GM18526 (cell line): ENCODE measurements around the gene FAM162A.

Experiments used
- POLR2A ChIP-seq: IDR thresholded peaks from 3 replicates; pipeline ENCODE4 v1.6.1; 2011; ENCODE audit not compliant: insufficient read length; ENCODE audit errors: extremely low read depth

The FAM162A gene

GRCh38 chr3:122383771-122384697 lies at the start of gene FAM162A:
FAM162A (plus strand) TSS chr3:122384182; CDS start chr3:122384266, 84 bp downstream.
- peak; percentile 86 for TF ChIP-seq POLR2A

GRCh38 chr3:122342803-122343202 lies 41.2 kb upstream of the FAM162A start:
- no peak for TF ChIP-seq POLR2A

- no peak for TF ChIP-seq POLR2A
These were observed 40.3 kb upstream of the FAM162A start for GRCh38 chr3:122343654-122344053.

- no peak for TF ChIP-seq POLR2A
These were observed 34.8 kb upstream of the FAM162A start for GRCh38 chr3:122349171-122349570.

- TF ChIP-seq POLR2A, result no peak
These were observed 33.1 kb upstream of the FAM162A start for GRCh38 chr3:122350814-122351418.

GRCh38 chr3:122351612-122352011 lies 32.4 kb upstream of the FAM162A start:
- TF ChIP-seq POLR2A, result no peak

DNA sequence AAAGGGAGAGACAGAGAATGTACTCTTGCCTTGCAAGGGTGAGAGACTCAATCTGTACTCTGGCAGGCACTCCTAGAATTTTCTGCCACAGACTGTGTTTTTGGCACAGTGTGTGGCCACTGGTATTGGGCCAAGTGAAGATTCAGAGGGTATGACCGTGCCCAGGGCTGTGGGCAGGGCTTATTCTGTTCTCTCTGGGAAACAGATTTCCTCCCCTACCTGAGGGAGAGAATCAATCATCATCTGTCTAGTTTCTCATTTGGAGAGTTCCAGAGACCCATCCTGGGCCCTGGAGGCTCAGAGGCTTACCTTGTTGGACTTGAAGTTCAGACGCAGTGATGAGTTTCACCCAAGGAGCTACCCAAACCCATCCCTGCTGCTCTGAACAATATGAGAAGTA lies 30.8 kb upstream of the FAM162A start:
- no peak for TF ChIP-seq POLR2A

- TF ChIP-seq POLR2A, result no peak
These were observed 30.0 kb upstream of the FAM162A start for GRCh38 chr3:122353893-122354401.

DNA sequence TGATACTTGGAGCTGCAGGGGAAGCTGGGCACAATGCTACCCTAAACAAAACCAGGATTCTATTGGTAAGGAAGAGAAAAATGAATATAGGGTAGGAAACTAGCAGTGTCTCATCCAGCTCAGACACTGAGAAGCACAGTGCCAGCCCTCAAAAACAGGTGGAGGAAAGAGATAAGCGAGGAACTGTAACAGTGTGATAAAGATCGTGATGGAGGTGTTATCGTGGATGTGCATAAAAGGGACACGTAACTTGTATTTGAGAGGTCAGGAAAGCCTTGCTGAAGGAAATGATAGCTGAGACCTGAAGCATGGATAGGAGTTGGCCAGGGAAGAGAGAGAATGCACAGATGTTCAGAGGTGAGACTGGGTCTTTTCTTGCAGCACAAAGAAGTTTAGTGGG lies 28.4 kb upstream of the FAM162A start:
- no peak for TF ChIP-seq POLR2A

GRCh38 chr3:122356402-122356801 lies 27.6 kb upstream of the FAM162A start:
- no peak for TF ChIP-seq POLR2A

GRCh38 chr3:122357828-122358702 lies 25.9 kb upstream of the FAM162A start:
- TF ChIP-seq POLR2A, result no peak

- TF ChIP-seq POLR2A, result no peak
These were observed 25.3 kb upstream of the FAM162A start for GRCh38 chr3:122358703-122359032.

DNA sequence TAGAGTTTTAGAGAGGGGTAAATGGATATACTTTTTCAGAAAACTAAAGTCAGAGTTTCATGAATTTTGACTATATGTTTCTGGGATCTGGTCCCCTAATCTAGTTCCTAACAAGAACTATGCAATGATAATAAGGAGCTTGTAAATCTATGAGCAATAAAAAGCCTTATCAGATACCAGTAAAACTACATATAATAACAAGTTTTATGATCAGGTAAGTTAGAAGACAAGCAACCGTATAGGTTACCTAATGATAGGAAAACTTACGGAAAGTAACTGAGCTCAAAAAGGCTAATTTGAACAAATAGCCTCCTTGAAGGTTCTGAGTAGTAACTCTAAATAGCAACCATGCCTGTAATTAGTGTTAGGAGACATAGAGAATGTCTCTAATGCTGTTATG lies 22.0 kb upstream of the FAM162A start:
- TF ChIP-seq POLR2A, result no peak

- TF ChIP-seq POLR2A, result no peak
These were observed 19.5 kb upstream of the FAM162A start for GRCh38 chr3:122364490-122364889.

GRCh38 chr3:122365073-122365472 lies 18.9 kb upstream of the FAM162A start:
- TF ChIP-seq POLR2A, result no peak
